H9 (cell line): ENCODE data around the gene TRIL. TPM values are rescaled to one million over a fixed set of nuclear protein-coding genes. Genes with fewer than 3 reads are reported as not detected.

Experiments
- DNase-seq: peaks from one replicate; pipeline ENCODE4 v3.0.0-alpha.2; 2017
- H2AFZ ChIP-seq: one replicate; pipeline ENCODE4 v1.6.1; 2013; ENCODE audit warnings: mild to moderate bottlenecking, low read length, control low read depth, moderate library complexity
- H2AK5ac ChIP-seq: 2 replicates; pipeline ENCODE4 v1.6.1; 2013; ENCODE audit warnings: low read length, control low read depth, mixed read lengths; ENCODE audit not compliant: insufficient read length
- H2BK120ac ChIP-seq: one replicate; pipeline ENCODE4 v1.6.1; 2013; ENCODE audit warnings: low read depth, mild to moderate bottlenecking, low read length, control low read depth, inconsistent platforms; ENCODE audit not compliant: poor library complexity, severe bottlenecking
- H2BK12ac ChIP-seq: 2 replicates; pipeline ENCODE4 v1.6.1; 2013; ENCODE audit warnings: low read length, control low read depth, mixed read lengths, low read depth; ENCODE audit not compliant: insufficient read length
- H2BK15ac ChIP-seq: 2 replicates; pipeline ENCODE4 v1.6.1; 2013; ENCODE audit warnings: low read depth, low read length, control low read depth
- H2BK20ac ChIP-seq: one replicate; pipeline ENCODE4 v1.6.1; 2013; ENCODE audit warnings: low read depth, mild to moderate bottlenecking, low read length, control low read depth, inconsistent platforms; ENCODE audit not compliant: poor library complexity, severe bottlenecking
- H2BK5ac ChIP-seq: 2 replicates; pipeline ENCODE4 v1.6.1; 2013; ENCODE audit warnings: low read length, control low read depth, mixed read lengths; ENCODE audit not compliant: insufficient read length
- H3K14ac ChIP-seq: 2 replicates; pipeline ENCODE4 v1.6.1; 2013; ENCODE audit warnings: low read length, control low read depth; ENCODE audit not compliant: insufficient read depth
- H3K18ac ChIP-seq: 2 replicates; pipeline ENCODE4 v1.6.1; 2013; ENCODE audit warnings: low read depth, mild to moderate bottlenecking, mixed read lengths, low read length, control low read depth; ENCODE audit not compliant: insufficient read length
- H3K23ac ChIP-seq: 2 replicates; pipeline ENCODE4 v1.6.1; 2013; ENCODE audit warnings: low read length, control low read depth, mixed read lengths, low read depth; ENCODE audit not compliant: insufficient read length
- H3K23me2 ChIP-seq: 2 replicates; pipeline ENCODE4 v1.6.1; 2013; ENCODE audit warnings: low read depth, mild to moderate bottlenecking, mixed read lengths, low read length, control low read depth; ENCODE audit not compliant: insufficient read length, poor library complexity, severe bottlenecking
- H3K27ac ChIP-seq: 2 replicates; pipeline ENCODE4 v1.5.1; 2013; ENCODE audit warnings: low read length, control low read depth, mixed read lengths, low read depth; ENCODE audit not compliant: insufficient read length
- H3K27me3 ChIP-seq: 2 replicates; pipeline ENCODE4 v1.6.1; 2013; ENCODE audit warnings: low read length, control low read depth, inconsistent platforms; ENCODE audit not compliant: insufficient read depth
- H3K4ac ChIP-seq: 2 replicates; pipeline ENCODE4 v1.6.1; 2013; ENCODE audit warnings: low read depth, mild to moderate bottlenecking, control low read depth, inconsistent platforms, low read length, moderate library complexity
- H3K4me1 ChIP-seq: 2 replicates; pipeline ENCODE4 v1.6.1; 2013; ENCODE audit warnings: low read length, control low read depth, inconsistent platforms; ENCODE audit not compliant: insufficient read depth
- H3K4me2 ChIP-seq: 2 replicates; pipeline ENCODE4 v1.6.1; 2013; ENCODE audit warnings: low read length, control low read depth, mixed read lengths; ENCODE audit not compliant: insufficient read length, insufficient read depth
- H3K56ac ChIP-seq: 2 replicates; pipeline ENCODE4 v1.6.1; 2013; ENCODE audit warnings: low read depth, mild to moderate bottlenecking, mixed read lengths, low read length, control low read depth; ENCODE audit not compliant: insufficient read length
- H3K79me1 ChIP-seq: 2 replicates; pipeline ENCODE4 v1.6.1; 2013; ENCODE audit warnings: low read depth, mild to moderate bottlenecking, moderate library complexity, low read length, control low read depth, inconsistent platforms; ENCODE audit not compliant: insufficient read depth, poor library complexity, severe bottlenecking
- H3K79me2 ChIP-seq: 2 replicates; pipeline ENCODE4 v1.6.1; 2013; ENCODE audit warnings: low read length, control low read depth, inconsistent platforms; ENCODE audit not compliant: insufficient read depth
- H3K9ac ChIP-seq: 2 replicates; pipeline ENCODE4 v1.6.1; 2013; ENCODE audit warnings: low read length, control low read depth, mixed read lengths; ENCODE audit not compliant: insufficient read length; ENCODE audit errors: extremely low read depth
- H3K9me3 ChIP-seq: one replicate; pipeline ENCODE4 v1.6.1; 2013; ENCODE audit warnings: low read depth, low read length, inconsistent platforms; ENCODE audit not compliant: control insufficient read depth
- H3T11ph ChIP-seq: one replicate; pipeline ENCODE4 v1.6.1; 2013; ENCODE audit warnings: mild to moderate bottlenecking, low read length, control low read depth, inconsistent platforms
- H4K20me1 ChIP-seq: one replicate; pipeline ENCODE4 v1.6.1; 2013; ENCODE audit not compliant: control insufficient read depth, insufficient read length, insufficient read depth
- H4K5ac ChIP-seq: 2 replicates; pipeline ENCODE4 v1.6.1; 2013; ENCODE audit warnings: low read depth, mild to moderate bottlenecking, mixed read lengths, low read length, control low read depth; ENCODE audit not compliant: insufficient read length
- H4K8ac ChIP-seq: replicated peaks from 2 replicates; pipeline ENCODE4 v1.6.1; 2013; ENCODE audit warnings: low read length, control low read depth, mixed read lengths, low read depth; ENCODE audit not compliant: insufficient read length
- H4K91ac ChIP-seq: 2 replicates; pipeline ENCODE4 v1.6.1; 2013; ENCODE audit warnings: low read depth, mild to moderate bottlenecking, moderate library complexity, mixed read lengths, low read length, control low read depth; ENCODE audit not compliant: insufficient read length
- H3K27ac Mint-ChIP-seq, 3 experiments: 2 replicates in 2 of 3; 3 replicates in 1 of 3; pipeline ENCODE4 v1.8.0; 2020 to 2021; ENCODE audit warnings: mixed read lengths in 3 of 3, mild to moderate bottlenecking in 1 of 3, moderate library complexity in 1 of 3
- H3K27me3 Mint-ChIP-seq: 2 replicates; pipeline ENCODE4 v1.8.0; 2021; ENCODE audit warnings: low read depth, mild to moderate bottlenecking, moderate library complexity, mixed read lengths
- H3K36me3 Mint-ChIP-seq, 3 experiments: 2 replicates in 2 of 3; 3 replicates in 1 of 3; pipeline ENCODE4 v1.8.0; 2020 to 2021; ENCODE audit warnings: low read depth in 3 of 3, mixed read lengths in 3 of 3; ENCODE audit not compliant: insufficient read depth in 1 of 3
- H3K4me1 Mint-ChIP-seq, 2 experiments: 2 replicates each; pipeline ENCODE4 v1.8.0; 2020; ENCODE audit warnings: mixed read lengths in 2 of 2
- H3K4me3 Mint-ChIP-seq, 2 experiments: 2 replicates in 1 of 2; 3 replicates in 1 of 2; pipeline ENCODE4 v1.8.0; 2020 to 2021; ENCODE audit warnings: mild to moderate bottlenecking in 2 of 2, mixed read lengths in 2 of 2, moderate library complexity in 1 of 2
- H3K9me3 Mint-ChIP-seq, 2 experiments: 2 replicates in 1 of 2; 3 replicates in 1 of 2; pipeline ENCODE4 v1.8.0; 2020; ENCODE audit warnings: mild to moderate bottlenecking in 2 of 2, mixed read lengths in 2 of 2, moderate library complexity in 1 of 2
- WGBS: extraction: QIAGEN DNeasy Blood & Tissue Kit; methylation state at CpG from one replicate; pipeline ENCODE4 v1.1.7; 2013; ENCODE audit warnings: missing lambda C conversion rate, low lambda C conversion rate, mixed read lengths; ENCODE audit not compliant: insufficient read length; ENCODE audit errors: extremely low coverage; 5-methylcytosine and 5-hydroxymethylcytosine counted together
- total RNA-seq: library from RNA; stranded (reverse); gene quantifications from 2 replicates; pipeline ENCODE4 v1.2.1, GENCODE V29; 2021
- TF ChIP-seq, protein P1 (sequence below): fragments of 200-600 bp; sonication (generic); conservative IDR thresholded peaks from 3 replicates; pipeline ENCODE4 v1.8.0; 2021; ENCODE audit warnings: antibody characterized with exemption, mild to moderate bottlenecking

TRIL gene
- total RNA-seq, 1 experiment from 2014 or later, result 3.1 TPM

GRCh38 chr7:28957064-28957750 is 923 bp downstream of the TRIL start:
- H3K27me3 ChIP-seq, result peaks cover 11% of the 10 kb centered on the region; the same call in 1 of the 2 replicates
- H2AK5ac ChIP-seq, result no peak overlapping the region
- no peak overlapping the region for H2BK5ac ChIP-seq
- no peaks in the 10 kb centered on the region for H4K20me1 ChIP-seq
- no peak overlapping the region for H3K27ac ChIP-seq
- TF ChIP-seq, protein P1, sequence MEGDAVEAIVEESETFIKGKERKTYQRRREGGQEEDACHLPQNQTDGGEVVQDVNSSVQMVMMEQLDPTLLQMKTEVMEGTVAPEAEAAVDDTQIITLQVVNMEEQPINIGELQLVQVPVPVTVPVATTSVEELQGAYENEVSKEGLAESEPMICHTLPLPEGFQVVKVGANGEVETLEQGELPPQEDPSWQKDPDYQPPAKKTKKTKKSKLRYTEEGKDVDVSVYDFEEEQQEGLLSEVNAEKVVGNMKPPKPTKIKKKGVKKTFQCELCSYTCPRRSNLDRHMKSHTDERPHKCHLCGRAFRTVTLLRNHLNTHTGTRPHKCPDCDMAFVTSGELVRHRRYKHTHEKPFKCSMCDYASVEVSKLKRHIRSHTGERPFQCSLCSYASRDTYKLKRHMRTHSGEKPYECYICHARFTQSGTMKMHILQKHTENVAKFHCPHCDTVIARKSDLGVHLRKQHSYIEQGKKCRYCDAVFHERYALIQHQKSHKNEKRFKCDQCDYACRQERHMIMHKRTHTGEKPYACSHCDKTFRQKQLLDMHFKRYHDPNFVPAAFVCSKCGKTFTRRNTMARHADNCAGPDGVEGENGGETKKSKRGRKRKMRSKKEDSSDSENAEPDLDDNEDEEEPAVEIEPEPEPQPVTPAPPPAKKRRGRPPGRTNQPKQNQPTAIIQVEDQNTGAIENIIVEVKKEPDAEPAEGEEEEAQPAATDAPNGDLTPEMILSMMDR, result no peak
- H4K5ac ChIP-seq, result no peak overlapping the region
- H2BK12ac ChIP-seq, result no peak overlapping the region
- WGBS, result no CpG with 5 or more reads among the region's 59 CpGs
- no peak overlapping the region for H4K8ac ChIP-seq
- H3K9ac ChIP-seq, result no peak overlapping the region
- peaks cover 7% of the 10 kb centered on the region; the same call in 1 of the 2 replicates for H3K4me1 ChIP-seq
- no peaks in the 10 kb centered on the region for H3K79me1 ChIP-seq
- peaks cover 0 to 6% (median 2%) of the 10 kb centered on the region in 3 experiments; a peak in 4 of 7 replicates for H3K36me3 Mint-ChIP-seq
- no peaks in the 10 kb centered on the region for H3K79me2 ChIP-seq
- H3K23me2 ChIP-seq, result peaks cover 35% of the 10 kb centered on the region
- H3K23ac ChIP-seq, result no peak overlapping the region
- H3K27ac Mint-ChIP-seq, result no peak overlapping the region
- no peaks in the 10 kb centered on the region for H3K9me3 ChIP-seq
- H3T11ph ChIP-seq, result no peak overlapping the region
- peak overlapping the region; percentile 15 for H3K18ac ChIP-seq
- no peak overlapping the region for H2BK15ac ChIP-seq
- peaks cover 63% of the 10 kb centered on the region for H3K27me3 Mint-ChIP-seq
- peak overlapping the region; percentile 53 for H3K4me2 ChIP-seq
- no peak overlapping the region for H2BK120ac ChIP-seq
- H2AFZ ChIP-seq, result no peak overlapping the region
- H3K4ac ChIP-seq, result no peak overlapping the region
- no peak overlapping the region for H2BK20ac ChIP-seq
- no peak overlapping the region for H3K14ac ChIP-seq
- peaks cover 27 to 31% of the 10 kb centered on the region in 2 experiments for H3K4me1 Mint-ChIP-seq
- DNase-seq, result peak; percentile 70
- no peak overlapping the region for H4K91ac ChIP-seq
- no peak overlapping the region for H3K56ac ChIP-seq
- H3K9me3 Mint-ChIP-seq, result peaks cover 0 to 7% of the 10 kb centered on the region in 2 experiments; a peak in 1 of 5 replicates
- peak overlapping the region; percentile 66 to 82 for H3K4me3 Mint-ChIP-seq
